ENCODE measurements around the gene WASL.

The WASL gene

GRCh38 chr7:123687161-123687560 lies 61.6 kb downstream of the WASL start:
- no peak for DNase-seq

DNA sequence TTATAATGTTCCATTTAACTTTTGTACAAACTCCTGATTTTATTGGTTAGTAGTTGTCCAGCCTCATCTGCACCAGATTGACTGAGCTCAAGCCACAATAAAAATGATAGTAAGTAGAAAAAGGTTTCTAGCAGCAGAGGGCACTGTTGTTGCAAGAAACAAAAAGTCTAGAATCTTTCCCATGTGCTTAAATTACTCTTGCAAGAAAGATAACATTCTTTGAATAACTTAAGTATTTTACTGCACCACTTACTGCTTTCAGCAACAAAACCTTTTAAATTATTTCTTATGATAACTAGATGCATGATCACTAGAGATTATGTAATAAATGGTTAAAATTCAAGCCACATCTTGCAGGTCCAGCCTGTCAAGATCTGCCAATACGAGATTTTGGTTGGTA lies 66.1 kb downstream of the WASL start:
- no peak for DNase-seq

- no peak for DNase-seq
Observed at GRCh38 chr7:123681561-123681960, 67.2 kb downstream of the WASL start.

DNA sequence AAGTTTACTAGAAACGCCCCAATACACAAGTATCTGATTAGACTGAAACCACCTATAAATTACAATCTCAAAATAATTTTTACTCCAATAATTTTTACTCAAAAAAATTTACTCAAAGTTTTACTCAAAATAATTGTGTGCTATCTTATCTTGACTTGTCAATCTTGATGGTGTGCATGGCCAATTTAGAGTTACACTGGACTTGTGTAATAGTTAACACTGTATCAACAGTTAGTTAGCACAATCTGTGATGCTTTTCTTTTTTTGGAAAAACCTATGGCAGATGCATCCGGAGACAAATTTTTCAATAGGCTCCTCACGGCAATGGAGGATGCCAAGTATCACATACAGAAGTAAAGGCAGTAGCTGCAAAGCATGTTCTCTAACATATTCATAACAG lies 68.2 kb downstream of the WASL start:
- no peak for DNase-seq

- DNase-seq: no peak
Observed at GRCh38 chr7:123679614-123680013, 69.2 kb downstream of the WASL start.

GRCh38 chr7:123677061-123677715 lies 71.6 kb downstream of the WASL start:
- DNase-seq: no peak

- no peak for DNase-seq
Observed at GRCh38 chr7:123675181-123675473, 73.7 kb downstream of the WASL start.

- no peak for DNase-seq
Observed at GRCh38 chr7:123674399-123675180, 74.2 kb downstream of the WASL start.

- no peak for DNase-seq
Observed at GRCh38 chr7:123673752-123674398, 74.9 kb downstream of the WASL start.

DNA sequence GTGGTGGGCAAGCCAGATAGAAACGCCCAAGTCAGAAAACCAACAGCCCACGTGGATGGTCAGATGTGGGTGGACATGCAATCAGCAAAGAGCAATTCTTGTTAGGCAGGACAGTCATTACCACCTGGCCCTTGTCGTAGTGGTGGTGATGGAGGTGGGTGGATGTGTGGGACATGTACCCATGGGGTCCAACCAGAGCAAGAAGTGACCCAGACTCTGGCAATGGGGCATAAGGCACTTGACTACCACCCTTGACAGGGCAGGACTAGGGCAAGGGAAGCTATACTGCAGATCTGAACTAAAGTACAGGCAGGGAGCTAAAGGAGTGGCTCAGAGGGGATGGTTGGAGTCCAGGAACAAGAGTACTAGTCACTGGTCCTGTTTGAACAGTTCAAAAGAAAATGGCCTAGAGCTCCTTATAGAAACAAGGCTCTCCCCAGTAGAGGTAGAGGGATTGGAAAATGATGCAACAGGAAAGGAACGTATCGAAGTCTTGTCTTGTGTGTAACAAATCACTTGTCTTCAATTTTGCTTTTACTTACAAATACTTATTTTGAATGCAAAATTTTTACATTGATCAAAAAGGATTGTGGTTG lies 75.6 kb downstream of the WASL start:
- DNase-seq: no peak

DNA sequence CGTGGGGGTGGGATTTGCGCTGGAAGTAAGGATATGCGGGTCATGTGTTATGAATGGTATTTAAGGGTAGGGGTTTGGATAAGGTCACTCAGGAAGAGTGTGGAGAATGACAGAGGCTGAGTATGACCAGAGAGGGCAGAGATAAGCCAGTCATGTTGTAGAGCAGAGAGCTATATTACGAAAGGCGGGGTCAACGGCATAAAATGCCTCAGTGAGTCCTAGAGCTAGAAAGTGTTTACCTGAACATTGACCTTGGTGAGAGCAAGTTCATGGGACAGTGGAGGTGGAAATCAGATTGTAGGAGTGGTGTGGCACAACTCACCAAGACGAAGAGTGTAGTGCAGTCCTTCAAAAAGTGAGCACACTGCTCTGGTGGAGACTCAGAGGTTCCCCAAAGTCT lies 79.3 kb downstream of the WASL start:
- no peak for DNase-seq

GRCh38 chr7:123666492-123666891 lies 82.3 kb downstream of the WASL start:
- DNase-seq: no peak

DNA sequence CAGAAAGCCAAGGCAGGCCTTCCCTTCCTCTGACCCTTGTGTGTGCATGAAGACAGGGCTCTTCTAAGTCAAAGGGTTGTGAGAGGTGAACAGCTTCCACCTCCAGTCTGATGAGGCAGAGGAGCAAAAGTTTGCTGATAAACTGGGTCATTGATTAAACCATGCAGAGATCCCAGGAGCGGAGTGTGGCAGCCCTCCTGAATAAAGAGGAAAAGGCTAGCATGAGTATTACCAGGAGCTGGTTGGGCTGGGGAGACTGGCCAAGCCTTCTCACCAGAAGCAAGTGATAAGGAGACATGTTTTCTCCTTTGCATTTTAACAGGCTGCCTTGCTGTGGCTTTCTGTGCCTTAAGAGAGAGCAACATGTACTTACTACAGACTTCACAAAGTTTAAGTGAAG lies 82.9 kb downstream of the WASL start:
- no peak for DNase-seq

GRCh38 chr7:123665157-123665556 lies 83.6 kb downstream of the WASL start:
- no peak for DNase-seq

DNA sequence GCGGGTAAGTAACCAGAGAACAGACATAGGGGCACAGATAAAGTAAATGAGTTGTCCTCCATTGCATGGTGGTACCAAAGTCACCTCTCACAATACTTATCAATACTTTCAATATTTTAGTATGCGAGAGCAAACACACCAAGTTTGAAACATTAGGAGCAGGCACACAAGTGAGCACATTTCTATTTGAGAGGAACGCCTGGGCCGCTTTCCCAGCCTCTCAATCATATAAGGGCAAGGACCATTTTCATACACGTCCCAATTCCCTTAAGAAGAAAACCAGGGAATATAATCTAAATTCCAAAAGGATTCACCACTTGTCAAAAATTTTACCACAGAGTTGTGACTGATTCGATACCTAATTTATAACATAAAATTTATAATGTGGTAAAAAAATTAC lies 85.6 kb downstream of the WASL start:
- DNase-seq: no peak

DNA sequence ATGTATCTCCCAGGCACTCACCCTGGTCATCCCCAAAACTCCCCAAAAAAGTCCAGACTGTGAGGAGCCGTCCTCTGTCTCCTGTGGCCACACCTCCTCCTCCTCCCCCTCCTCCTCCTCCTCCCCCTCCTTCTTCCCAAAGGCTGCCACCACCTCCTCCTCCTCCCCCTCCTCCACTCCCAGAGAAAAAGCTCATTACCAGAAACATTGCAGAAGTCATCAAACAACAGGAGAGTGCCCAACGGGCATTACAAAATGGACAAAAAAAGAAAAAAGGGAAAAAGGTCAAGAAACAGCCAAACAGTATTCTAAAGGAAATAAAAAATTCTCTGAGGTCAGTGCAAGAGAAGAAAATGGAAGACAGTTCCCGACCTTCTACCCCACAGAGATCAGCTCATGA lies 86.0 kb downstream of the WASL start:
- no peak for DNase-seq

- DNase-seq: no peak
Observed at GRCh38 chr7:123662293-123662692, 86.5 kb downstream of the WASL start.

DNA sequence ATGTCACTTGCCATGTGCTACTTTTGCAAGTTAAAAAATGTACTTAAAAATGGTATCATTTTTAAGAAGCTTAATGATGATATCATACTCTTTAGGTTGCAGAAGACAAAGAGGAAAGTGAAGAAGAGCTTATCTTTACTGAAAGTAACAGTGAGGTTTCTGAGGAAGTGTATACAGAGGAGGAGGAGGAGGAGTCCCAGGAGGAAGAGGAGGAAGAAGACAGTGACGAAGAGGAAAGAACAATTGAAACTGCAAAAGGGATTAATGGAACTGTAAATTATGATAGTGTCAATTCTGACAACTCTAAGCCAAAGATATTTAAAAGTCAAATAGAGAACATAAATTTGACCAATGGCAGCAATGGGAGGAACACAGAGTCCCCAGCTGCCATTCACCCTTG lies 87.0 kb downstream of the WASL start:
- DNase-seq: no peak

- no peak for DNase-seq
Observed at GRCh38 chr7:123660514-123661354, 88.1 kb downstream of the WASL start.

DNA sequence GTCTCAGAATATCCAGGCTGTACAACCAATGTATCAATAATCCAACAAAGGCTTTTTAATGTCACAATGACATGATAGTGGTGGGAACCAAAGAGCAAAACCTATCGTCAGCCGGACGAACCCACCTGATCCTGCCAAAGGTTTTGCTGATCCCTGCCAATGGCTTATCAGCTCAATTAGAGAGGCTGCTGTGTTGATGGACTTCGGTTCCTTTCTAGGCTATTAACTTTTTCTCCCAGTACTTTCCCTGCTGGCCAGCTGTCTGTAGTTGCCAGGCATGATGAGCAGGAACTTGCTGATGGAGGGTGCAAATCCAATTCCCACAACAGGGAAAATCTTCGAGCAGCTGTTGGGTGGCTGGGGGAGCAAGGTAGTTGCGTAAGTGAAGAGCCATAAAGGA lies 90.8 kb downstream of the WASL start:
- DNase-seq: no peak

DNA sequence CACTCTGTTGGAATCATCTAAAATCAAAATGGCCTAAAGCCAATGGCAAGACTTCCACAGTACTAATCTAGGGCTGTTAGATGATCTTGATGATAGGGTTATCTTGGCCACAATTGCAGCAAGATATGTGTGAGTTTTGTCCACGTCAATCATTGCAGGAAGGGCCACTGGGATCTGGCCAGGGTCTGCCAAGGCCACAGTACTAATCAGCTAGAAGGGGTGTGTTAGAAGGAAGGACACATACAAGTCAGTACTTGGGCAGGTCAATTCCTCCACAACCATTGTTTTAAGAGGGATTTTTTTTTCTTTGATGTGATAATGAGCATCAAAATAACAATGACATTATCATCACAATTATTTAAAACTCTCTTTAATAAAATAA lies 91.5 kb downstream of the WASL start:
- no peak for DNase-seq

- DNase-seq: no peak
Observed at GRCh38 chr7:123656544-123657303, 92.1 kb downstream of the WASL start.

Measured in T-helper 9 cell (primary cell).